ENCODE data around the gene USP9X. TPM values are rescaled to one million over a fixed set of nuclear protein-coding genes. Genes with fewer than 3 reads are reported as not detected.
"Not testable (repeated sequence)": the region's sequence is repeated elsewhere in the genome, so short reads cannot be mapped to it uniquely, and the experiment has no call there.

Gene USP9X
- total and polyA plus RNA-seq, 10 donors, result 8.0 to 116 (median 87.5) TPM

GRCh38 chrX:41097326-41097725, 12.1 kb downstream of the USP9X start:
- no peak for TF ChIP-seq POLR2AphosphoS5 (IDR thresholded peaks at IDR 0.05)
- TF ChIP-seq POLR2A (IDR thresholded peaks at IDR 0.05), result no peak
- Histone ChIP-seq H3K9me3 (no peaks in the 10 kb centered on the region), H3K36me3 (peaks cover 0 to 8% (median 0%) of the 10 kb centered on the region in 6 donors), H3K4me1 (peaks cover 4 to 83% (median 49%) of the 10 kb centered on the region in 6 donors), H3K27ac (no peak overlapping the region), H3K4me3 (no peak overlapping the region), H3K27me3 (replicated peaks in 1 of 7) (no peaks in the 10 kb centered on the region)
- intact Hi-C loops (cut with DNase I; ENCODE audit: low total_unique reads), result no loop called here
- DNase-seq, result no peak

GRCh38 chrX:41100200-41100599, 15.0 kb downstream of the USP9X start:
- Histone ChIP-seq H3K9me3 (no peaks in the 10 kb centered on the region), H3K4me3 (no peak overlapping the region), H3K27ac (no peak overlapping the region), H3K27me3 (replicated peaks in 1 of 7) (no peaks in the 10 kb centered on the region), H3K4me1 (peaks cover 4 to 81% (median 35%) of the 10 kb centered on the region in 6 donors), H3K36me3 (no peaks in the 10 kb centered on the region)
- DNase-seq, result no peak
- WGBS, 5 donors, result 77 to 95% (median 83%) methylated on average over 3 of the region's 3 CpGs
- no peak for TF ChIP-seq POLR2A (IDR thresholded peaks at IDR 0.05)
- no peak for TF ChIP-seq POLR2AphosphoS5 (IDR thresholded peaks at IDR 0.05)
- no peak for TF ChIP-seq CTCF (IDR thresholded peaks at IDR 0.05 in 8 of 11, conservative IDR thresholded peaks at IDR 0.05 in 3 of 11)
- intact Hi-C loops (cut with DNase I; ENCODE audit: low total_unique reads), result no loop called here

GRCh38 chrX:41100819-41101218, 15.6 kb downstream of the USP9X start:
- TF ChIP-seq POLR2A (IDR thresholded peaks at IDR 0.05) (no peak), POLR2AphosphoS5 (IDR thresholded peaks at IDR 0.05) (no peak), CTCF (IDR thresholded peaks at IDR 0.05 in 8 of 11, conservative IDR thresholded peaks at IDR 0.05 in 3 of 11) (no peak)
- Histone ChIP-seq H3K9me3 (no peaks in the 10 kb centered on the region), H3K4me3 (no peak overlapping the region), H3K4me1 (peaks cover 4 to 81% (median 31%) of the 10 kb centered on the region in 6 donors), H3K27ac (no peak overlapping the region), H3K36me3 (no peaks in the 10 kb centered on the region), H3K27me3 (replicated peaks in 1 of 7) (no peaks in the 10 kb centered on the region)
- 93 to 99% (median 96%) methylated on average over 4 of the region's 4 CpGs for WGBS, 5 donors
- DNase-seq, result no peak
- intact Hi-C loops (cut with DNase I; ENCODE audit: low total_unique reads), result no loop called here

GRCh38 chrX:41105005-41105404, 19.8 kb downstream of the USP9X start:
- H3K27me3 ChIP-seq (replicated peaks in 1 of 7), result no peaks in the 10 kb centered on the region
- peaks cover 0 to 11% (median 0%) of the 10 kb centered on the region in 8 donors for H3K9me3 ChIP-seq
- TF ChIP-seq POLR2A (IDR thresholded peaks at IDR 0.05), result no peak
- no peak for TF ChIP-seq CTCF (IDR thresholded peaks at IDR 0.05 in 8 of 11, conservative IDR thresholded peaks at IDR 0.05 in 3 of 11)
- TF ChIP-seq POLR2AphosphoS5 (IDR thresholded peaks at IDR 0.05), result no peak
- H3K27ac ChIP-seq, result no peak overlapping the region
- H3K4me3 ChIP-seq, result no peak overlapping the region
- intact Hi-C loops (cut with DNase I; ENCODE audit: low total_unique reads), result no loop called here
- peaks cover 0 to 4% (median 0%) of the 10 kb centered on the region in 6 donors for H3K36me3 ChIP-seq
- WGBS, 5 donors, result 74 to 93% (median 86%) methylated on average over 2 of the region's 2 CpGs
- DNase-seq, result no peak
- H3K4me1 ChIP-seq, result peaks cover 0 to 89% (median 41%) of the 10 kb centered on the region in 6 donors

GRCh38 chrX:41106257-41106656, 21.0 kb downstream of the USP9X start:
- intact Hi-C loops (cut with DNase I; ENCODE audit: low total_unique reads); H3K27ac ChIP-seq: not testable (repeated sequence)
- 78 to 93% (median 91%) methylated on average over 3 of the region's 3 CpGs for WGBS, 5 donors

More at GRCh38 chrX:41106257-41106656, 21.0 kb downstream of the USP9X start:
- not testable (repeated sequence) for H3K36me3 ChIP-seq; H3K27me3 ChIP-seq (replicated peaks in 1 of 7); H3K4me3 ChIP-seq; DNase-seq
- Histone ChIP-seq H3K9me3 (peaks cover 0 to 11% (median 0%) of the 10 kb centered on the region in 8 donors), H3K4me1 (peaks cover 0 to 90% (median 49%) of the 10 kb centered on the region in 6 donors)

Data from spleen (tissue), 11 donors.